ENCODE data around the gene BMX.

GRCh38 chrX:15605226-15605625 is 104.6 kb downstream of the BMX start:
- TF ChIP-seq KDM1A (IDR thresholded peaks at IDR 0.05) (no peak), MLLT1 (IDR thresholded peaks at IDR 0.05) (no peak), IRF9 (tag; IDR thresholded peaks at IDR 0.05) (no peak), POLR2AphosphoS5 (IDR thresholded peaks at IDR 0.05; ENCODE audit: control insufficient read depth, insufficient read depth, low read depth, low read length) (no peak), DIDO1 (tag; IDR thresholded peaks at IDR 0.05; ENCODE audit: low read depth) (no peak), YY1 (IDR thresholded peaks at IDR 0.05; ENCODE audit: borderline replicate concordance in 1 of 3, control insufficient read depth in 1 of 3, extremely low read depth in 1 of 3, insufficient read depth in 3 of 3, insufficient read length in 1 of 3, insufficient replicate concordance in 2 of 3, low read depth in 1 of 3, low read length in 2 of 3) (no peak)
